Progenitor cell of endocrine pancreas (in vitro differentiated cells): ENCODE results near the gene FAM210B. TPM values are rescaled to one million over a fixed set of nuclear protein-coding genes. Genes with fewer than 3 reads are reported as not detected.

Experiments
- DNase-seq: peaks from one replicate; pipeline ENCODE4 v3.0.0; 2021; ENCODE audit warnings: low spot score; ENCODE audit not compliant: unreplicated experiment
- H3K27ac Mint-ChIP-seq: 2 replicates; pipeline ENCODE4 v1.8.0; 2021; ENCODE audit warnings: mild to moderate bottlenecking, moderate library complexity, mixed read lengths
- H3K27me3 Mint-ChIP-seq: 2 replicates; pipeline ENCODE4 v1.8.0; 2021; ENCODE audit warnings: mixed read lengths
- H3K36me3 Mint-ChIP-seq: 2 replicates; pipeline ENCODE4 v1.8.0; 2022; ENCODE audit warnings: mixed read lengths; ENCODE audit not compliant: insufficient read depth
- H3K4me1 Mint-ChIP-seq: 2 replicates; pipeline ENCODE4 v1.8.0; 2021; ENCODE audit warnings: low read depth, mixed read lengths
- H3K4me3 Mint-ChIP-seq: 2 replicates; pipeline ENCODE4 v1.8.0; 2021; ENCODE audit warnings: low read depth, mild to moderate bottlenecking, moderate library complexity, mixed read lengths
- H3K9me3 Mint-ChIP-seq: 2 replicates; pipeline ENCODE4 v1.8.0; 2021; ENCODE audit warnings: low read depth, mixed read lengths
- CTCF ChIP-seq: fragments of 200-600 bp; sonication (generic); IDR thresholded peaks from one replicate; pipeline ENCODE4 v1.5.0; 2021; ENCODE audit warnings: antibody characterized with exemption, mild to moderate bottlenecking; ENCODE audit not compliant: unreplicated experiment
- long read RNA-seq: library from polyadenylated mRNA; unstranded; transcript quantifications from one replicate; pipeline ENCODE4 v2.0.0, GENCODE V29; 2020
- total RNA-seq: library from RNA; stranded (reverse); gene quantifications from 2 replicates; pipeline ENCODE4 v1.2.1, GENCODE V29; 2021

The FAM210B gene
- 60.3 and 67.2 TPM in 2 replicates for total RNA-seq
- long read RNA-seq, partial matches to known transcripts = 0 of 7 reads
- long read RNA-seq, other reads (novel, unspliced or antisense) = 5 of 7 reads

GRCh38 chr20:56358600-56359211, at the start of gene FAM210B:
TSS of gene FAM210B (plus strand) at chr20:56358974. CDS start at chr20:56359006, 32 bp downstream.
- Mint-ChIP-seq H3K36me3 (no peaks in the 10 kb centered on the region), H3K9me3 (no peaks in the 10 kb centered on the region), H3K4me1 (peaks cover 12% of the 10 kb centered on the region), H3K27ac (peak within 1 kb of the TSS; percentile 95), H3K27me3 (peaks cover 2% of the 10 kb centered on the region), H3K4me3 (peak within 1 kb of the TSS; percentile 90)
- TF ChIP-seq CTCF = no peak
- DNase-seq = peak; percentile 77

DNA sequence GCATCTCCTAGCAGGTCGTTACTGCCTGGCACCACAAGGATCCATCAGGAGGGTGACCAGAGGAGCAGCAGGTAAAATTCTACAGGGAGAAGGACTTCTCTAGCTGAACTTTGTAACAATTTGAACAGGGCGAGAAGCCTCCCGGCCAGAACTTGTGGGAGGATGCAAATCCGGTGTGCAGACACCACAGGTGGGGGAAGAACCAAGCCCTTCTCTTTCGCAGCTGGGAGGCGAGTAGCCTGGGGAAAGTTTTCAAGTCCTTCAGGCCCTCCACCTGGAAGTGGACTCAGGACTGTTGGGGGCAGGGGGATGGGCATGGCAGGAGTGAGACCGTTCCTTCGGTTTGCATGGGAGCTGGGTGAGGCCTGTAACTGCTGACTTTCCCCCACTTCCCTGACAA, 42.7 kb upstream of the FAM210B start:
- no peaks in the 10 kb centered on the region for H3K4me1 Mint-ChIP-seq
- H3K27ac Mint-ChIP-seq = no peak overlapping the region
- no peak for TF ChIP-seq CTCF
- peaks cover 70% of the 10 kb centered on the region for H3K9me3 Mint-ChIP-seq
- H3K4me3 Mint-ChIP-seq = no peak overlapping the region
- H3K27me3 Mint-ChIP-seq = no peaks in the 10 kb centered on the region
- H3K36me3 Mint-ChIP-seq = no peaks in the 10 kb centered on the region
- no peak for DNase-seq

DNA sequence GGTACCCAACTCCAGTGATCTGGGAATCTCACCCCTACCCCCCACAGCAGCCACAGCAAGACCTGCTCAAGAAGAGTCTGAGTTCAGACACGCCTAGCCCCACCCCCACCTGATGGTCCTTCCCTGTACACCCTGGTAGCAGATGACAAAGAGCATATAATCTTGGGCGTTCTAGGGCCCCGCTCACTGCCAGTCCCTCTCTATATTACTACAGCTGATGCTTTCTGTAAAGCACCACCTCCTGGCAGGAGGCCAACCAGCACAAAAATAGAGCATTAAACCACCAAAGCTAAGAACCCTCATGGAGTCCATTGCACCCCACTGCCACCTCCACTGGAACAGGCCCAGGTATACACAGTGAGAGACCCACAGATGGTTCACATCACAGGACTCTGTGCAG, 42.3 kb upstream of the FAM210B start:
- no peak overlapping the region for H3K4me3 Mint-ChIP-seq
- H3K27me3 Mint-ChIP-seq = no peaks in the 10 kb centered on the region
- DNase-seq = no peak
- H3K4me1 Mint-ChIP-seq = no peaks in the 10 kb centered on the region
- no peak overlapping the region for H3K27ac Mint-ChIP-seq
- no peak for TF ChIP-seq CTCF
- peaks cover 68% of the 10 kb centered on the region for H3K9me3 Mint-ChIP-seq
- H3K36me3 Mint-ChIP-seq = no peaks in the 10 kb centered on the region

- Mint-ChIP-seq H3K27ac (no peak overlapping the region), H3K9me3 (peaks cover 63% of the 10 kb centered on the region), H3K4me1 (no peaks in the 10 kb centered on the region), H3K27me3 (no peaks in the 10 kb centered on the region), H3K4me3 (no peak overlapping the region), H3K36me3 (no peaks in the 10 kb centered on the region)
- TF ChIP-seq CTCF = no peak
- no peak for DNase-seq
Observed at GRCh38 chr20:56322681-56323080, 36.1 kb upstream of the FAM210B start.

DNA sequence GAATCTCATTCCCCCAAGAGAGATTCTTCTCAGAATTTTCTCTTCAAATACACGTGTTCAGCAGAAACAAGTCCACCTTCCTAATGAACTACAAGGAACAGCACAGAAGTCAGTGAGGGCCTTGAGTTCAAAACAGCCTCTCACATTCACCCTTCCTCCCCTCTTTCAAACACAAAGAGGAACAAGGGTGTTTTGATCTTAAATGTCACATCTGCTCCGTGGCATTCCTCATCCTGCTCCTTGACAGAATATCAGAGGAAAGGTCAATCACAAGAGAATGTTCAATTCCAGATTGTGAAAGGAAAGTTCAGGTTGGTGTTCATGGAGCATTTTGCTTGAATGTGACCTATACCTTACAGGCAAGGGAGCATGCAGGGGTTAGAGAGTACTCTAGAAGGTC, 35.6 kb upstream of the FAM210B start:
- TF ChIP-seq CTCF = no peak
- Mint-ChIP-seq H3K4me3 (no peak overlapping the region), H3K27ac (no peak overlapping the region), H3K36me3 (no peaks in the 10 kb centered on the region), H3K4me1 (no peaks in the 10 kb centered on the region), H3K9me3 (peaks cover 60% of the 10 kb centered on the region), H3K27me3 (no peaks in the 10 kb centered on the region)
- DNase-seq = no peak
